ENCODE data around the gene CD82. TPM values are rescaled to one million over a fixed set of nuclear protein-coding genes. Genes with fewer than 3 reads are reported as not detected.
A peak's percentile ranks its signal among the peaks of the same experiment; 100 is the strongest.

The CD82 gene
- total RNA-seq, 1 experiment from 2014 or later, result 32.6 TPM

GRCh38 chr11:44574610-44575287 lies 9.3 kb downstream of the CD82 start:
- H3K9me3 Mint-ChIP-seq (ENCODE audit: low read depth, unreplicated experiment), result no peaks in the 10 kb centered on the region
- H3K4me1 Mint-ChIP-seq (ENCODE audit: low read depth, unreplicated experiment), result peaks cover 37% of the 10 kb centered on the region
- CTCF ChIA-PET, result interaction anchor here (0.5 to 1.2 kb wide), 4 partner anchors 9 to 42 kb away, joined by 3 to 4 read pairs (median 3); no protein-coding TSS in a partner anchor
- H3K36me3 Mint-ChIP-seq (ENCODE audit: insufficient read depth, unreplicated experiment), result no peaks in the 10 kb centered on the region
- BruUV-seq (replicated peaks), result no TSS peak
- no peak overlapping the region for H3K27ac Mint-ChIP-seq (ENCODE audit: unreplicated experiment)
- intact Hi-C loops (cut with micrococcal nuclease; ENCODE audit: unreplicated experiment), result no loop called here
- TF ChIP-seq CTCF (IDR thresholded peaks at IDR 0.05; ENCODE audit: unreplicated experiment), result no peak
- H3K4me3 Mint-ChIP-seq (ENCODE audit: low read depth, unreplicated experiment), result no peak overlapping the region
- DNase-seq, result peak; percentile 27
- no peaks in the 10 kb centered on the region for H3K27me3 Mint-ChIP-seq (ENCODE audit: unreplicated experiment)

GRCh38 chr11:44575288-44575672 lies 9.8 kb downstream of the CD82 start:
- no peak for TF ChIP-seq CTCF (IDR thresholded peaks at IDR 0.05; ENCODE audit: unreplicated experiment)
- H3K4me1 Mint-ChIP-seq (ENCODE audit: low read depth, unreplicated experiment), result peaks cover 32% of the 10 kb centered on the region
- CTCF ChIA-PET, result interaction anchor here (1.0 to 1.2 kb wide), 2 partner anchors 14 to 42 kb away, joined by 3 read pairs; no protein-coding TSS in a partner anchor
- intact Hi-C loops (cut with micrococcal nuclease; ENCODE audit: unreplicated experiment), result no loop called here
- H3K9me3 Mint-ChIP-seq (ENCODE audit: low read depth, unreplicated experiment), result no peaks in the 10 kb centered on the region
- no peaks in the 10 kb centered on the region for H3K27me3 Mint-ChIP-seq (ENCODE audit: unreplicated experiment)
- H3K4me3 Mint-ChIP-seq (ENCODE audit: low read depth, unreplicated experiment), result no peak overlapping the region
- no peak overlapping the region for H3K27ac Mint-ChIP-seq (ENCODE audit: unreplicated experiment)
- H3K36me3 Mint-ChIP-seq (ENCODE audit: insufficient read depth, unreplicated experiment), result no peaks in the 10 kb centered on the region
- no TSS peak for BruUV-seq (replicated peaks)
- no peak for DNase-seq

GRCh38 chr11:44575962-44576361 lies 10.5 kb downstream of the CD82 start:
- CTCF ChIA-PET, result interaction anchor here (1.2 kb wide), 1 partner anchor 14 kb away, joined by 3 read pairs; no protein-coding TSS in a partner anchor
- no peak overlapping the region for H3K4me3 Mint-ChIP-seq (ENCODE audit: low read depth, unreplicated experiment)
- intact Hi-C loops (cut with micrococcal nuclease; ENCODE audit: unreplicated experiment), result no loop called here
- H3K36me3 Mint-ChIP-seq (ENCODE audit: insufficient read depth, unreplicated experiment), result no peaks in the 10 kb centered on the region
- DNase-seq, result no peak
- no peak overlapping the region for H3K27ac Mint-ChIP-seq (ENCODE audit: unreplicated experiment)
- H3K9me3 Mint-ChIP-seq (ENCODE audit: low read depth, unreplicated experiment), result no peaks in the 10 kb centered on the region
- peaks cover 28% of the 10 kb centered on the region for H3K4me1 Mint-ChIP-seq (ENCODE audit: low read depth, unreplicated experiment)
- TF ChIP-seq CTCF (IDR thresholded peaks at IDR 0.05; ENCODE audit: unreplicated experiment), result no peak
- H3K27me3 Mint-ChIP-seq (ENCODE audit: unreplicated experiment), result no peaks in the 10 kb centered on the region
- no TSS peak for BruUV-seq (replicated peaks)

GRCh38 chr11:44576656-44577055 lies 11.2 kb downstream of the CD82 start:
- Mint-ChIP-seq H3K4me1 (ENCODE audit: low read depth, unreplicated experiment) (peaks cover 28% of the 10 kb centered on the region), H3K9me3 (ENCODE audit: low read depth, unreplicated experiment) (no peaks in the 10 kb centered on the region), H3K36me3 (ENCODE audit: insufficient read depth, unreplicated experiment) (no peaks in the 10 kb centered on the region), H3K27ac (ENCODE audit: unreplicated experiment) (no peak overlapping the region), H3K27me3 (ENCODE audit: unreplicated experiment) (no peaks in the 10 kb centered on the region), H3K4me3 (ENCODE audit: low read depth, unreplicated experiment) (no peak overlapping the region)
- BruUV-seq (replicated peaks), result no TSS peak
- CTCF ChIA-PET, result no interaction called here
- intact Hi-C loops (cut with micrococcal nuclease; ENCODE audit: unreplicated experiment), result no loop called here
- no peak for TF ChIP-seq CTCF (IDR thresholded peaks at IDR 0.05; ENCODE audit: unreplicated experiment)
- DNase-seq, result no peak
